HCT116 (cell line): Measurements from ENCODE around the gene DHRS7B. TPM values are rescaled to one million over a fixed set of nuclear protein-coding genes. Genes with fewer than 3 reads are reported as not detected.

Source experiments
- ATAC-seq: fragments of 200-7000 bp; cut with Tn5 transposase; 2 replicates; pipeline ENCODE4 v1.9.1; 2020; ENCODE audit warnings: mild to moderate bottlenecking, moderate library complexity
- BruUV-seq: library from RNA; stranded (reverse); fragments of 400-500 nt; replicated peaks from 2 replicates; lab custom pipeline; 2021; lab: Mats Ljungman, UMichigan
- CTCF ChIA-PET: fragments of 300-600 bp; sonication (Branson Sonifier 250); formaldehyde crosslinking; loops from one replicate; lab custom pipeline; 2021; ENCODE audit warnings: antibody characterized with exemption; lab: Charles Lee
- POLR2A ChIA-PET: fragments of 300-600, 350-600 bp; sonication (Branson Sonifier 250); formaldehyde crosslinking; loops from one replicate; lab custom pipeline; 2021; ENCODE audit warnings: antibody characterized with exemption; lab: Charles Lee
- RAD21 ChIA-PET, 2 experiments: fragments of 300-600 bp; sonication (Branson Sonifier 250); formaldehyde crosslinking; loops; one replicate each; lab custom pipeline; 2023; ENCODE audit warnings: low total read pairs in 2 of 2; ENCODE audit not compliant: uncharacterized antibody in 2 of 2, unreplicated experiment in 2 of 2, low non-redundant PET in 1 of 2; lab: Charles Lee
- DNase-seq: peaks from one replicate; pipeline ENCODE4 v3.0.0-alpha.2; 2010; ENCODE audit warnings: low read depth, low spot score
- H2AFZ ChIP-seq: fragments of 200-600 bp; shearing (Covaris generic), sonication (generic); 2 replicates; pipeline ENCODE4 v1.6.1; 2017; ENCODE audit warnings: low read depth, mixed run types, mixed read lengths, antibody characterized with exemption, low read length; ENCODE audit not compliant: poor library complexity, severe bottlenecking
- H3K27ac ChIP-seq: 2 replicates; pipeline ENCODE4 v1.5.1; 2012; ENCODE audit warnings: low read depth, low read length
- H3K27me3 ChIP-seq: fragments of 200-600 bp; sonication (generic); 2 replicates; pipeline ENCODE4 v1.6.1; 2016; ENCODE audit warnings: mixed run types, low read length, mixed read lengths; ENCODE audit not compliant: insufficient read depth
- H3K36me3 ChIP-seq, 2 experiments: fragments of 200-500 bp in 1 of 2; fragments of 200-600 bp in 1 of 2; sonication (Bioruptor generic) in 1 of 2; sonication (generic) in 1 of 2; 2 replicates each; pipeline versions ENCODE4 v1.5.1 to v1.6.1; 2014 to 2016; ENCODE audit warnings: low read length in 2 of 2, inconsistent platforms in 1 of 2, mixed read lengths in 1 of 2, mixed run types in 1 of 2; ENCODE audit not compliant: insufficient read depth in 2 of 2, control insufficient read depth in 1 of 2
- H3K4me1 ChIP-seq, 2 experiments: fragments of 200-600 bp in 1 of 2; sonication (generic) in 1 of 2; 2 replicates each; pipeline versions ENCODE4 v1.5.1 to v1.6.1; 2012 to 2017; ENCODE audit warnings: low read length in 2 of 2, inconsistent platforms in 1 of 2, mild to moderate bottlenecking in 1 of 2, mixed read lengths in 1 of 2, mixed run types in 1 of 2, moderate library complexity in 1 of 2; ENCODE audit not compliant: insufficient read depth in 2 of 2, control insufficient read depth in 1 of 2
- H3K4me2 ChIP-seq: fragments of 200-600 bp; sonication (generic); 2 replicates; pipeline ENCODE4 v1.6.1; 2017; ENCODE audit warnings: mixed run types, low read length, mixed read lengths
- H3K4me3 ChIP-seq, 2 experiments: fragments of 200-600 bp in 1 of 2; sonication (generic) in 1 of 2; replicated peaks in 1 of 2; 2 replicates each; pipeline ENCODE4 v1.5.1; 2011 to 2016; ENCODE audit warnings: low read length in 2 of 2, control low read depth in 1 of 2, low read depth in 1 of 2, mild to moderate bottlenecking in 1 of 2, mixed read lengths in 1 of 2, mixed run types in 1 of 2
- H3K79me2 ChIP-seq: fragments of 200-600 bp; sonication (generic); 2 replicates; pipeline ENCODE4 v1.6.1; 2017; ENCODE audit warnings: mild to moderate bottlenecking, mixed run types, low read length, moderate library complexity, mixed read lengths; ENCODE audit not compliant: insufficient read depth
- H3K9ac ChIP-seq: fragments of 200-600 bp; sonication (generic); 2 replicates; pipeline ENCODE4 v1.6.1; 2016; ENCODE audit warnings: low read length, mixed read lengths
- H3K9me2 ChIP-seq: fragments of 200-600 bp; sonication (generic), shearing (Covaris generic); 2 replicates; pipeline ENCODE4 v1.6.1; 2017; ENCODE audit warnings: mixed run types, mild to moderate bottlenecking, moderate library complexity; ENCODE audit not compliant: insufficient read depth
- H3K9me3 ChIP-seq, 2 experiments: fragments of 200-500 bp in 1 of 2; fragments of 200-600 bp in 1 of 2; sonication (Bioruptor generic) in 1 of 2; sonication (generic) in 1 of 2; 2 replicates each; pipeline ENCODE4 v1.6.1; 2014 to 2017; ENCODE audit warnings: low read length in 2 of 2, mixed read lengths in 2 of 2, inconsistent platforms in 1 of 2, low read depth in 1 of 2, mild to moderate bottlenecking in 1 of 2, mixed run types in 1 of 2, moderate library complexity in 1 of 2; ENCODE audit not compliant: control insufficient read depth in 1 of 2, insufficient read depth in 1 of 2
- H4K20me1 ChIP-seq: fragments of 200-600 bp; sonication (generic), shearing (Covaris generic); 2 replicates; pipeline ENCODE4 v1.6.1; 2017; ENCODE audit warnings: mixed run types, mild to moderate bottlenecking, moderate library complexity; ENCODE audit not compliant: insufficient read depth
- CTCF ChIP-seq, 3 experiments: fragments of 200-600 bp in 1 of 3; sonication (generic) in 1 of 3; IDR thresholded peaks in 2 of 3; conservative IDR thresholded peaks in 1 of 3; 2 replicates each; pipeline ENCODE4 v1.5.1; 2012 to 2017; ENCODE audit warnings: low read depth in 2 of 3, low read length in 2 of 3, antibody characterized with exemption in 1 of 3, borderline replicate concordance in 1 of 3, control low read depth in 1 of 3, mild to moderate bottlenecking in 1 of 3, mixed read lengths in 1 of 3, mixed run types in 1 of 3, moderate library complexity in 1 of 3; ENCODE audit not compliant: insufficient read depth in 1 of 3
- EGR1 ChIP-seq: IDR thresholded peaks from 2 replicates; pipeline ENCODE4 v1.6.1; 2012; ENCODE audit warnings: low read depth
- ELF1 ChIP-seq: IDR thresholded peaks from 2 replicates; pipeline ENCODE4 v1.6.1; 2012; ENCODE audit warnings: low read depth, borderline replicate concordance
- FOSL1 ChIP-seq: IDR thresholded peaks from 2 replicates; pipeline ENCODE4 v1.6.1; 2012; ENCODE audit warnings: low read depth
- SIN3A ChIP-seq: IDR thresholded peaks from 2 replicates; pipeline ENCODE4 v1.6.1; 2012; ENCODE audit warnings: low read depth
- ZNF274 ChIP-seq: fragments of 200-500 bp; sonication (Bioruptor generic); IDR thresholded peaks from 2 replicates; pipeline ENCODE4 v1.6.1; 2014; ENCODE audit warnings: mild to moderate bottlenecking, low read depth, low read length, inconsistent platforms
- intact Hi-C: fragments of 100-400 bp; cut with micrococcal nuclease; formaldehyde crosslinking; loops from 2 replicates; pipeline ENCODE4 v1.10.0; 2022
- total RNA-seq: library from RNA; stranded (reverse); gene quantifications from one replicate; pipeline ENCODE4 v1.2.1, GENCODE V29; 2021; ENCODE audit not compliant: unreplicated experiment

The DHRS7B gene
- total RNA-seq, 1 experiment from 2014 or later: 19.6 TPM

GRCh38 chr17:21210411-21211076 lies 83.8 kb downstream of the DHRS7B start:
- no peak for DNase-seq
- H3K9ac ChIP-seq: no peak overlapping the region
- ATAC-seq: no peak

More at GRCh38 chr17:21210411-21211076, 83.8 kb downstream of the DHRS7B start:
- TF ChIP-seq SIN3A (no peak), ZNF274 (no peak), ELF1 (no peak), FOSL1 (no peak), EGR1 (no peak), CTCF (IDR thresholded peaks at IDR 0.05 in 2 of 3, conservative IDR thresholded peaks at IDR 0.05 in 1 of 3; ENCODE audit: borderline replicate concordance in 1 of 3, insufficient read depth in 1 of 3, low read depth in 2 of 3, low read length in 2 of 3) (no peak)
- no peaks in the 10 kb centered on the region for H3K27me3 ChIP-seq
- CTCF ChIA-PET: no interaction called here
- RAD21 ChIA-PET: no interaction called here
- H2AFZ ChIP-seq: no peak overlapping the region
- POLR2A ChIA-PET: no interaction called here
- peaks cover 9 to 27% of the 10 kb centered on the region in 2 experiments; a peak in 2 of 4 replicates for H3K36me3 ChIP-seq
- intact Hi-C loops: loop anchor here (5.0 kb wide), 1 partner anchor 168 kb away; the partner anchor contains the start of gene USP22
- no peak overlapping the region for H3K4me3 ChIP-seq
- no TSS peak for BruUV-seq
- H3K4me2 ChIP-seq: no peak overlapping the region
- no peaks in the 10 kb centered on the region for H3K9me2 ChIP-seq
- H3K79me2 ChIP-seq: peaks cover 97% of the 10 kb centered on the region
- H3K9me3 ChIP-seq: no peaks in the 10 kb centered on the region
- peaks cover 8% of the 10 kb centered on the region; the same call in 1 of the 2 replicates for H4K20me1 ChIP-seq
- H3K4me1 ChIP-seq: peaks cover 10 to 19% of the 10 kb centered on the region in 2 experiments; a peak in 3 of 4 replicates
- no peak overlapping the region for H3K27ac ChIP-seq
